SU-DHL-6 (cell line): ENCODE data around the gene DST.

Experiments
- CTCF ChIP-seq: fragments of 200-600 bp; sonication (generic); IDR thresholded peaks from one replicate; pipeline ENCODE4 v1.5.1; 2017; ENCODE audit warnings: antibody characterized with exemption, mild to moderate bottlenecking, low read length, moderate library complexity; ENCODE audit not compliant: insufficient read depth, poor library complexity, severe bottlenecking
- EZH2phosphoT487 ChIP-seq: fragments of 200-600 bp; sonication (generic), shearing (Covaris generic); conservative IDR thresholded peaks from 2 replicates; pipeline ENCODE4 v1.6.1; 2018; ENCODE audit warnings: mild to moderate bottlenecking, antibody characterized with exemption, low read length, moderate library complexity, mixed read lengths

- TF ChIP-seq CTCF (no peak), EZH2phosphoT487 (no peak)
These were observed 127.4 kb downstream of the DST start for GRCh38 chr6:56515081-56515905.
